PC-9 (cell line): ENCODE data around the gene TFIP11.

Experiments used
- CTCF ChIP-seq: fragments of 200-600 bp; sonication (generic); conservative IDR thresholded peaks from 2 replicates; pipeline ENCODE4 v1.6.1; 2017; ENCODE audit warnings: mixed run types, antibody characterized with exemption, mild to moderate bottlenecking, moderate library complexity
- EZH2 ChIP-seq: fragments of 200-600 bp; sonication (generic); IDR thresholded peaks from 2 replicates; pipeline ENCODE4 v1.8.0; 2017; ENCODE audit warnings: antibody characterized with exemption, low read depth

GRCh38 chr22:26483043-26483438, 29.2 kb downstream of the TFIP11 start:
- TF ChIP-seq CTCF (no peak), EZH2 (no peak)
